SU-DHL-6 (cell line): ENCODE results near the gene FRAS1.
"Not testable (repeated sequence)": the region's sequence is repeated elsewhere in the genome, so short reads cannot be mapped to it uniquely, and the experiment has no call there.

Experiments used
- EZH2phosphoT487 ChIP-seq: fragments of 200-600 bp; sonication (generic), shearing (Covaris generic); conservative IDR thresholded peaks from 2 replicates; pipeline ENCODE4 v1.6.1; 2018; ENCODE audit warnings: mild to moderate bottlenecking, antibody characterized with exemption, low read length, moderate library complexity, mixed read lengths
- TF ChIP-seq, protein P1 (sequence below): fragments of 200-600 bp; sonication (generic); IDR thresholded peaks from one replicate; pipeline ENCODE4 v1.5.1; 2017; ENCODE audit warnings: antibody characterized with exemption, mild to moderate bottlenecking, low read length, moderate library complexity; ENCODE audit not compliant: insufficient read depth, poor library complexity, severe bottlenecking

DNA sequence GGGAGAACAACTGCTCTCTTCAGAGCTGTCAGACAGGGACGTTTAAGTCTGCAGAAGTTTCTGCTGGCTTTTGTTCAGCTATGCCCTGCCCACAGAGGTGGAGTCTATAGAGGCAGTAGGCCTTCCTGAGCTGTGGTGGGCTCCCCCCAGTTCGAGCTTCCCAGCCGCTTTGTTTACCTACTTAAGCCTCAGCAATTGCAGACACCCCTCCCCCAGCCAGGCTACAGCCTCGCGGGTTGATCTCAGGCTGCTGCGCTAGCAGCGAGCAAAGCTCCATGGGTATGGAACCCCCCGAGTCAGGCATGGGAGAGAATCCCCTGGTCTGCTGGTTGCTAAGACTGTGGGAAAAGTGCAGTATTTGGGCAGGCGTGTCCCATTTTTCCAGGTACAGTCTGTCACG lies 449.1 kb downstream of the FRAS1 start:
- TF ChIP-seq, protein P1, sequence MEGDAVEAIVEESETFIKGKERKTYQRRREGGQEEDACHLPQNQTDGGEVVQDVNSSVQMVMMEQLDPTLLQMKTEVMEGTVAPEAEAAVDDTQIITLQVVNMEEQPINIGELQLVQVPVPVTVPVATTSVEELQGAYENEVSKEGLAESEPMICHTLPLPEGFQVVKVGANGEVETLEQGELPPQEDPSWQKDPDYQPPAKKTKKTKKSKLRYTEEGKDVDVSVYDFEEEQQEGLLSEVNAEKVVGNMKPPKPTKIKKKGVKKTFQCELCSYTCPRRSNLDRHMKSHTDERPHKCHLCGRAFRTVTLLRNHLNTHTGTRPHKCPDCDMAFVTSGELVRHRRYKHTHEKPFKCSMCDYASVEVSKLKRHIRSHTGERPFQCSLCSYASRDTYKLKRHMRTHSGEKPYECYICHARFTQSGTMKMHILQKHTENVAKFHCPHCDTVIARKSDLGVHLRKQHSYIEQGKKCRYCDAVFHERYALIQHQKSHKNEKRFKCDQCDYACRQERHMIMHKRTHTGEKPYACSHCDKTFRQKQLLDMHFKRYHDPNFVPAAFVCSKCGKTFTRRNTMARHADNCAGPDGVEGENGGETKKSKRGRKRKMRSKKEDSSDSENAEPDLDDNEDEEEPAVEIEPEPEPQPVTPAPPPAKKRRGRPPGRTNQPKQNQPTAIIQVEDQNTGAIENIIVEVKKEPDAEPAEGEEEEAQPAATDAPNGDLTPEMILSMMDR: not testable (repeated sequence)
- not testable (repeated sequence) for TF ChIP-seq EZH2phosphoT487
